RWPE1 (cell line): ENCODE data around the gene FOXP4.

Experiments used
- CTCF ChIA-PET: fragments of 350-600 bp; sonication (Branson Sonifier 250); formaldehyde crosslinking; extraction: SDS; loops from one replicate; lab custom pipeline; 2021; lab: Yijun Ruan, JAX
- POLR2A ChIA-PET: fragments of 400-600 bp; formaldehyde crosslinking; extraction: SDS; loops from one replicate; lab custom pipeline; 2020; ENCODE audit warnings: antibody characterized with exemption; ENCODE audit not compliant: low non-redundant PET; lab: Yijun Ruan, JAX
- DNase-seq: peaks from one replicate; pipeline ENCODE4 v3.0.0; 2012; ENCODE audit warnings: low spot score
- H3K27ac ChIP-seq: fragments of 450-650 bp; 2 replicates; pipeline ENCODE4 v1.5.1; 2017
- TF ChIP-seq, protein P1 (sequence below): fragments of 450-650 bp; conservative IDR thresholded peaks from 2 replicates; pipeline ENCODE4 v1.5.1; 2017; ENCODE audit warnings: low read depth, mild to moderate bottlenecking

FOXP4 gene

GRCh38 chr6:41586252-41587007 lies 40.2 kb downstream of the FOXP4 start:
- POLR2A ChIA-PET: no interaction called here
- CTCF ChIA-PET: interaction anchor here (0.5 to 1.1 kb wide), 4 partner anchors 15 to 219 kb away, joined by 3 to 6 read pairs (median 4); no protein-coding TSS in a partner anchor
- TF ChIP-seq, protein P1, sequence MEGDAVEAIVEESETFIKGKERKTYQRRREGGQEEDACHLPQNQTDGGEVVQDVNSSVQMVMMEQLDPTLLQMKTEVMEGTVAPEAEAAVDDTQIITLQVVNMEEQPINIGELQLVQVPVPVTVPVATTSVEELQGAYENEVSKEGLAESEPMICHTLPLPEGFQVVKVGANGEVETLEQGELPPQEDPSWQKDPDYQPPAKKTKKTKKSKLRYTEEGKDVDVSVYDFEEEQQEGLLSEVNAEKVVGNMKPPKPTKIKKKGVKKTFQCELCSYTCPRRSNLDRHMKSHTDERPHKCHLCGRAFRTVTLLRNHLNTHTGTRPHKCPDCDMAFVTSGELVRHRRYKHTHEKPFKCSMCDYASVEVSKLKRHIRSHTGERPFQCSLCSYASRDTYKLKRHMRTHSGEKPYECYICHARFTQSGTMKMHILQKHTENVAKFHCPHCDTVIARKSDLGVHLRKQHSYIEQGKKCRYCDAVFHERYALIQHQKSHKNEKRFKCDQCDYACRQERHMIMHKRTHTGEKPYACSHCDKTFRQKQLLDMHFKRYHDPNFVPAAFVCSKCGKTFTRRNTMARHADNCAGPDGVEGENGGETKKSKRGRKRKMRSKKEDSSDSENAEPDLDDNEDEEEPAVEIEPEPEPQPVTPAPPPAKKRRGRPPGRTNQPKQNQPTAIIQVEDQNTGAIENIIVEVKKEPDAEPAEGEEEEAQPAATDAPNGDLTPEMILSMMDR: no peak
- no peak for DNase-seq
- H3K27ac ChIP-seq: no peak overlapping the region

GRCh38 chr6:41587131-41587879 lies 41.1 kb downstream of the FOXP4 start:
- ChIA-PET CTCF (interaction anchor here (0.5 to 1.4 kb wide), 5 partner anchors 10 to 219 kb away, joined by 3 to 4 read pairs (median 3); no protein-coding TSS in a partner anchor), POLR2A (no interaction called here)
- TF ChIP-seq, protein P1: no peak
- no peak overlapping the region for H3K27ac ChIP-seq
- no peak for DNase-seq

DNA sequence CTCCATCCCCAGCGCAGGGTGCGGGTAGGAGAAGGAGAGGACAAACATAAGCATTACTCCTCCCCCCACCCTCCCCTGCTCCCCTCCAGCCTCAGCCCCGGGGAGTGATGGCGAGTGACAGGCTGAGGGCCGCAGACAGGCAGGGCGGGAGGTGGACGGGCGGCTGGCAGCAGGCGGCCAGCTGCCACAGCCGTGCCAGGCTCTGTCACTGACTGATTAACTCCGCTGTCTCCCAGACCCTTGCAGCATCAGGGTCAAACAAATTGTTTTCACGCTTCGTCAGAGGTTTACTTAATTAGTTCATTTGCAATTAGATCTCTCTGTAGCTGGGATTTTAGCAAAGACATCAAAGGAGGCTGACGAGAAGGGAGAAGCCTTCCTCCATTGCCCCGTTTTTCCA lies 41.9 kb downstream of the FOXP4 start:
- POLR2A ChIA-PET: no interaction called here

GRCh38 chr6:41589223-41589622 lies 43.0 kb downstream of the FOXP4 start:
- TF ChIP-seq, protein P1: no peak
- no peak overlapping the region for H3K27ac ChIP-seq
- ChIA-PET POLR2A (no interaction called here), CTCF (interaction anchor here (0.7 to 2.2 kb wide), 3 partner anchors 164 to 221 kb away, joined by 4 to 12 read pairs (median 4); no protein-coding TSS in a partner anchor)
- no peak for DNase-seq

More for the DNA sequence above, 41.9 kb downstream of the FOXP4 start:
- DNase-seq: no peak
- CTCF ChIA-PET: interaction anchor here (0.6 to 1.4 kb wide), 2 partner anchors 9 to 215 kb away, joined by 3 to 4 read pairs; no protein-coding TSS in a partner anchor
- no peak overlapping the region for H3K27ac ChIP-seq
- TF ChIP-seq, protein P1: no peak

GRCh38 chr6:41589636-41590622 lies 43.7 kb downstream of the FOXP4 start:
- TF ChIP-seq, protein P1: no peak
- CTCF ChIA-PET: interaction anchor here (0.7 to 2.2 kb wide), 4 partner anchors 165 to 222 kb away, joined by 4 to 12 read pairs (median 4); no protein-coding TSS in a partner anchor
- POLR2A ChIA-PET: no interaction called here
- DNase-seq: no peak
- no peak overlapping the region for H3K27ac ChIP-seq
